NCI-H1436 (cell line): ENCODE measurements around the gene ZNF599.

Source experiments
- DNase-seq: peaks from one replicate; lab custom pipeline; 2025; lab: John Stamatoyannopoulos, UW

The ZNF599 gene

DNA sequence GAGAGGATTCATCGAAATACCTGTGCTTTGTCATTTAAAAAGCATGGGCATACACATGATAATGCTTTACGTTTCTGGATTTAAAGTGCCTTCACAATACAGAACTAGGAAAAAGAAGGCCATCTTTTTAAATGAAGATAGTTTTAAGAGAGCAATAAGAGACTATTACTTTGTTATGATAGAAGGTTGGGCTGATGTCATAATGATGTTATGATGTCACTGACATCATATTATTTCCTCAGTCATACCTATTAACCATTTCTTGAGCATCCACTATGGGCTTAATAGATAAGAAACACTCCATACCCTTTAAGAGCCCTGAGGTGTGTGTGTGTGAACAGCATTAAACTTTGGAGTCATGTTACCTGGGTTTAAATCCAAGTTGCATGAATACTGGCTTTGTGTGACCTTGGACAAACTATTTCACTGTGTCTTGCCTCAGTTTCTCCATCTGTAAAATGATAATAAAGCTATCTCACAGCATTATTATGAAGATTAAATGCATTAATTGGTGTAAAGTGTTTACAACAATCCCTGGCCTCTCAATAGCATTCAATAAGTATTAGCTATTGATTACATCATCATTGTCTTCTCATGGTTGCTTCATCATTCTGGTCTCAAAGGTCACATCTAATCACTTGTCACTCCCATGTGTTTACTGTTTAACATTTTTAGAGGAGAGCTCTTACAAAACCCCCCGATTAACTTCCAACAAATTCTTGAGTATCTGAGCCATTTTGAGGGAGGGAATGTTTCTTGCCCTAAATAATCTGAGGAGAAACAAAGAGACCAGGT lies 27.9 kb downstream of the ZNF599 start:
- no peak for DNase-seq

DNA sequence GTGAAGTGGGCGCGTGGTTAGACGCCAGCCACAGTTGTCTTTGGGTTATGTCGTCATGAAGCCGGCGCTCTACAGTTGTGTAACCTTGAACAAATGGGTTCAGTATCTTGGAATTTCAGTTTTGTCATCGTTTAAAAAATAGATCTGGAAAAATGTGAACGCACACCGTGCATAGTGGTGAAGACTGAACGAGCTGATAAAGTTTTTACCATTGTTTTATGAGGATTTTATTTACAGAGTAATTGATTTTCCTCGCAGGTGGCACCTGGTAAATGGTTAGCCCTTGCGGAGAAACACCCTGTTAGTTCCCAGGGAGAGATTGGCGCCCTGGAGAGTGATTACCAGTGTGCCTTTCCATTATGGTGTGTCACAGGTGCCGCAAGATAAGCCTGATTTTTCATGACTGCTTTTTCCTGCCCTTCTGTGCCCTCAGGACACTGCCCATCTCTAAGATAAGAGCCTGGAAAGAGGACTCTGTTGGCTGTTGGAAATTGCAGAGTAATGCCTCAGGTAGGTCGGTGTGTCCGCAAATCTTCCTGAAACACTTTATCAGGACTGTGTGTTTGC lies 38.4 kb downstream of the ZNF599 start:
- DNase-seq, result no peak

DNA sequence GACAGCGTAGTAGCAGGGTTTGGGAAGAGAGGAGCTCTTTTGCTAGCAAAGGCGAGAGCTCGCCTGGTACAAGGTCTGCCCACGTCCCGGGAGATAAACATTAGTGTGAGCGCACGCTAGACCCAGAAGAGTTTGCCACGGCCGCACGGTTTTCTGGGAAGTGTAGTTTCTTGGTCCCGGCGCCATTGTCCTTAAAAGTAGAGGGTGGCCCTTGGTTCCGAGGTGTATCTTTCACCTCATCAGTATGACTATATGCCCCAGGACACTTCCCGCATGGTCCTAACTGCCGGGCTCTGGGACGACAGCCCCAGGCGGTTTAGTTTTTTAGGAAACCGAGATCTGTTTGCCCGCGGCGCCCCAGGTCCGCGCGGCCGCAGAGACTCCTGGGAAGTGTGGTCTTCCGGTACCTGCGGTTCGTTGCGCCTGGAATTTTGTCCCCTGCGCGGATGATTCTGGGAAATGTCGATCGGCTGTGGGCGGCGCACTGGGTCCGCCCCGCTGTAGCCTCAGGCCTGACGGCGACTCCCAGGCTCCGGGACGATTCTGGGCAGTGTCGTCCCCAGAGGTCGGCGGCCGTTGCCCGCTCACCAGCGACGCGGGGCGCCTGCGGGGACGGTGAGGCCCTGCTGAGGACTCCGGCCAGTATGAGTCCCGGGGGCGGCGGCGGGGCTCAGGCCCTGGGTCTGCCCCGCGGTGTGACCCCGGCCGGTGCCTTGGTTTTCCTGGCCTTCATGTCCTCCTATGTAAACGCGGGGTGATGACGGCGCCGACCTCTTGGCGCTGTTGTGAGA lies 39.1 kb downstream of the ZNF599 start, which contains the start of gene ZNF181:
TSS of gene ZNF181 (plus strand) at position 498 of the 791 bp plus-strand sequence. CDS start 795 bp downstream, outside the sequence.
- peak; percentile 62 for DNase-seq

DNA sequence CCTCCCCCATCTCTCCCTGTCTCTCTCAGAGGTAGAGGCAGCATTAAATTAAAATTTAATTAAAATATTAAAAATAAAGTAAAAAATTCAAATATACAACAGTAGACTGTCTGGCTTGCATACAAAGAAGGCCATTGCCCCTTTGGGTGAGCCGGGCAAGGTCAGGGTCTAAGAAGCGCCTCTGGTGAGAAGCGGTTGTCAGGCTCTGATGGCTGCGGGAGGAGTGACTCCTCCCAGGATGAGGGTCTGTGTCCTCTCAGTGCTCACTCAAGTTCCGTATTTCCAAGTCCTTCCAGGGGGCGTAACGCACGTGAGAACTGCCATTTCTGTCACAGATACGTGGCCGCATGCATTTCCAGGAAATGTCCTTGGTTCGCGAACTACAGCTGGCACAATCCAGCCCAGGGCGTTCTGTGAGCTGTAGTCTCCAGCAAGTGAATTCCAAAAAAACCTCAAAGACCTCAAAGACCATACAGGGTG lies 39.7 kb downstream of the ZNF599 start:
- DNase-seq, result no peak

DNA sequence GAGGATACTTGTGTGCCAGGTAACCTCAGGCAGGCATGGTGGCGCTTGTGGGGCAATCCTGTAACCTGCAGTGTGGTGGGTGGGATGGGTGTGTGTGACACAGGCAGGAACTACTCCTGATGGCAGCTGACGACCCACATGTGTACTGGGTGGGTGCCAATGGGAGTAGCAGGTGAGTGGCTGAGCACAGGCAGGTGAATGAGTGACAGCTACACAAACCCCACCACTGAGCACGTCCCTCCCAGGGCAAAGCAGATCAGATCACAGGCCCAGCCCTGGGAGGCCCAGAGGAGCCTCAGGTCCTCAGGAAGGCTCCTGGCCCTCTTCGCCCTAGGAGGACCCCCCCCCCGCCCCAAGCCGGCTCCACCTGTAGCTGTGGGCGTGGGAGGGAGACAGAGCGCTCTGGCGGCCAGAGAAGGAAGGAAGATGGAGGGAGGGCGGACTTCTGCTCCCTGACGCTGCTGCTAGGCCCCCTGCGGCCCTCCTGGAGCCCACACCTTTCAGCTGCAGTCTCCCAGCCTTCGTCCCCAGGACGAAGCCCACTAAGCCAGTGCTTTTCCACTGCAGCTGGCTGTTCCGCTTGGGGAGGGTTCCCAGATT lies 40.3 kb downstream of the ZNF599 start:
- DNase-seq, result no peak

GRCh38 chr19:34731964-34732363 lies 41.1 kb downstream of the ZNF599 start:
- no peak for DNase-seq

GRCh38 chr19:34731019-34731829 lies 41.8 kb downstream of the ZNF599 start:
- no peak for DNase-seq

- no peak for DNase-seq
These were observed 47.6 kb downstream of the ZNF599 start for GRCh38 chr19:34725400-34725799.

DNA sequence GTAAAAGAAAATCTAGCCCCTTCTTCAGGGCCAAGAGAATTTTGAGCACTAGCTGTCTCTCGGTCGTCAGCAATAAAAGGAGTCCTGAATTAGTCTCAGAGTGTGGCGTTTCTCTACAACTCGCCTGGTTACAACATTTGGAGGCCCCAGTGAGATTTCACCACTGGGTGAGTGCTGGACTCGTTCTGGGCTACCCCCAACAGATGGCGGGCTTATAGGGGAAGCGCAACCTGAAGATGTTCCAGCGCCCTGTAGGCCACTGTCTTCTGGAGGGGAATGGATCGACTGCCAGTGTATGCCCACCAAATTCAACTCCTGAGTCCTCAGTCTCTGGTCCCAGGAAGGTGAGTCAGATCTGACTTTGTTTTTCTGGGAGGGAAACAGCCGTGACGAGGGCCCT lies 50.7 kb downstream of the ZNF599 start:
- no peak for DNase-seq

GRCh38 chr19:34715357-34715756 lies 57.7 kb downstream of the ZNF599 start:
- DNase-seq, result no peak

DNA sequence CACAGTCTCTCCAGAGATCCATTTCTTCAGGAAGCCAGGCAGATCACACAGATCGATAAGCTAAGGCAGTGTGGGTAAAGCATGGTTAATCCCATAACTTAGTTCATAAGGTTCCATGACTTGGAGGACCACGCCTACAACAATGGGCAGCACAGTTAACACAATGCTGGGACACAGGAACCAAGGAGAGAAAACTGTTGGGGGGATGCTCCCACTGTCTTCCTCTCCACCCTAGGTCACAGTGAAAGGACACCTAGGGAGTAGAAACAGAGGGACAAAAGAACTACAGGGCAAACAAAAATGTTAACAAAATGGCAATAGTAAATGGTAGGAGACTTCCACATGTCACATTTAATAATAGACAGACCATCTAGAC lies 59.8 kb downstream of the ZNF599 start:
- DNase-seq, result no peak

GRCh38 chr19:34712395-34713261 lies 60.4 kb downstream of the ZNF599 start:
- DNase-seq, result peak; percentile 60

DNA sequence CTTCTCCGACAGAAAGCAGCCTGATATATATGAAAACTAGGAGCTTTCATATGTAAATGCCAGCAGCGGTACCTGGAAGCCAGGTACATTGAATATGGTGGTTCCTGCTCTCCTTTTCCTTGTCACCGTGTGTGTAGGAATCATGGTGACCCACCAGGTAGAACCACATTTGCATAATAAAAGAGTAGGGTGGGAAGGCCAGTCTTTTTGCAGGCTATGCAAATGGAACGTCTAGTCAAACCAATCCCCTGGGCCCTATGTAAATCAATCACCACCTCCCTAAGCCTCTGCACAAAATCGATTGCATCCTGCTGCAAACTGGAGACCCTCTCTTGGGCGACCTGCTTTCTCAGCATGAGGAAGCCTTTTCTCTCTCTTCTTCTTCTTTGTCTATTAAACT lies 61.1 kb downstream of the ZNF599 start:
- no peak for DNase-seq
